ENCODE results near the gene PTPRT.

- TF ChIP-seq CTCF (IDR thresholded peaks at IDR 0.05) (no peak), POLR2AphosphoS5 (IDR thresholded peaks at IDR 0.05; ENCODE audit: low read depth, low read length) (no peak)
These were observed 134.4 kb downstream of the PTPRT start for GRCh38 chr20:43055181-43055884.

All from Panc1 (cell line).